GM12801 (cell line): Measurements from ENCODE around the gene NUP93.

Experiments
- TF ChIP-seq, protein P1 (sequence below): IDR thresholded peaks from one replicate; pipeline ENCODE4 v1.5.1; 2011; ENCODE audit warnings: control low read depth; ENCODE audit not compliant: insufficient read length; ENCODE audit errors: extremely low read depth

Gene NUP93

DNA sequence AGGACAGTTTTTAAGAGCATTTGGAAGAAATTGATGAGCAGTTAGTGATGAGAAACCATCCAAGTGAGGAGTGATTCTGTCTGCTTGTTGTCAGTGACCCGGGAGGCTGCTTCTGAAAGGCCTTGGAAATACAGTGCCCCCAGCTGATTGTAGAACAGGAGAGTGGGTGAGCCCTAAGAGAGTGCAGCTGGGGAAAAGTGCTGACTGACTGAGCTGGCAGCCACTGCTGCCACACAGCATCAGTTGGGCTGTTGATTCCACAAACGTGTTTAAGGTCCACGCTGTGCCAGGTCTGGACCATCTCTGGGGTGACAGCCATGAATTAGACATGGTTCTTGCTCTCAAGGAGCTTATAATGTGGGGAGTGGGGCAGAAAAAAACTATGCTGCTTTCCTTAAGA lies 18.9 kb downstream of the NUP93 start:
- TF ChIP-seq, protein P1, sequence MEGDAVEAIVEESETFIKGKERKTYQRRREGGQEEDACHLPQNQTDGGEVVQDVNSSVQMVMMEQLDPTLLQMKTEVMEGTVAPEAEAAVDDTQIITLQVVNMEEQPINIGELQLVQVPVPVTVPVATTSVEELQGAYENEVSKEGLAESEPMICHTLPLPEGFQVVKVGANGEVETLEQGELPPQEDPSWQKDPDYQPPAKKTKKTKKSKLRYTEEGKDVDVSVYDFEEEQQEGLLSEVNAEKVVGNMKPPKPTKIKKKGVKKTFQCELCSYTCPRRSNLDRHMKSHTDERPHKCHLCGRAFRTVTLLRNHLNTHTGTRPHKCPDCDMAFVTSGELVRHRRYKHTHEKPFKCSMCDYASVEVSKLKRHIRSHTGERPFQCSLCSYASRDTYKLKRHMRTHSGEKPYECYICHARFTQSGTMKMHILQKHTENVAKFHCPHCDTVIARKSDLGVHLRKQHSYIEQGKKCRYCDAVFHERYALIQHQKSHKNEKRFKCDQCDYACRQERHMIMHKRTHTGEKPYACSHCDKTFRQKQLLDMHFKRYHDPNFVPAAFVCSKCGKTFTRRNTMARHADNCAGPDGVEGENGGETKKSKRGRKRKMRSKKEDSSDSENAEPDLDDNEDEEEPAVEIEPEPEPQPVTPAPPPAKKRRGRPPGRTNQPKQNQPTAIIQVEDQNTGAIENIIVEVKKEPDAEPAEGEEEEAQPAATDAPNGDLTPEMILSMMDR = no peak

DNA sequence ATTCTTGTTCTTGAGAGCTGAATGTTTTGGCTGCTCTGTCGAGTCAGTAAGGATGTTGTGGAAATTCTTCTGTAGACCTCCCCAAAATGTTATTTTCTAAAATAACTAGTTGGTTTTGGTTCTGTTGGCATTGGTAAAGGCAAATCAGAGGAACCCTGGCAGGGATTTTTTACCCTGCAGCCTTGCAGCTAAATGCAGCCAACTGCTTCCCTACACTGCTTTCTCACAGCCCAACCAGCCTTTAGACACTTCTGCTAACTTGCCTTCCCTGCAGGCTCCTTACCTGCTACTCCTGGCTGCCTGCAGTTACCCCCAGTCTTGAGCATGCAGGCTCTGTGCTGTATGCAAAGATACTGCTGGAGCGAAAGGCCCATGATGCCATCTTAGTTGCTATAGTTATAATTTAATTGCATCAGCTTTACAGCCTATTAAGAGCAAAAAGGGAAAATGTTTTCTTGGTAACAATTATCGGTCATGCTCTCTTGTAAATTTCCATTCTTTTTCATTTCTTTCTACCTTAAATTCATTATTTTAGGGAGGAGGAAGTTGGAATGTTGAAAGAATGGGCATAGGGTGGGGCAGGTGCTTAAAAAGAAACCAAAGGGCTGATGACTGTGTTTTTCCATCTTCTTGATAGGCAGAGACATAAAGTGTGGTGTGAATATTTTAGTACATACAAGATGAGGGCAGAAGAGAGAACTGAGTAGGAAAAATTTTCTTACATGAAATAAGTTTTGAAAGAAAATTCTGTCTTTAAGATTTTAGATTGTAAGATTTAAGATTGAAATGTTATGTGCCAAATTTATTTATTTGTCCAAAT lies 20.0 kb downstream of the NUP93 start:
- TF ChIP-seq, protein P1 = no peak

DNA sequence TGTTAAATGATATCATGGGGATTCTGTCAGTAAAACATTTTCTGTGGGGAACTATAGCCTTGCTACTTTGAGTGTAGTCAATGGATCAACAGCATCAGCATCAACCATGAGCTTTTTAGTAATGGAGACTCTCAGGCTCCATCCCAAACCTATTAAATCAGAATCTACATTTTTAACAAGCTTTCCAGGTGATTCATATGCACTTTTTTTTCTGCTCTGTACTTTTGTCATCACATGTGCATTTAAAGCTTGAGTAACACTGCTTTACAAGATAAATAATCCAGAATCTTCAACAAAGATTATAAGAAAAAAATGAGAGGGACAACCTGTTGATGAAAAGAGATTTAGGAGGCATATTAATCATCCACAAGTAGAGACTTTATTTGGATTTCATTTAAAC lies 23.5 kb downstream of the NUP93 start:
- TF ChIP-seq, protein P1 = no peak

DNA sequence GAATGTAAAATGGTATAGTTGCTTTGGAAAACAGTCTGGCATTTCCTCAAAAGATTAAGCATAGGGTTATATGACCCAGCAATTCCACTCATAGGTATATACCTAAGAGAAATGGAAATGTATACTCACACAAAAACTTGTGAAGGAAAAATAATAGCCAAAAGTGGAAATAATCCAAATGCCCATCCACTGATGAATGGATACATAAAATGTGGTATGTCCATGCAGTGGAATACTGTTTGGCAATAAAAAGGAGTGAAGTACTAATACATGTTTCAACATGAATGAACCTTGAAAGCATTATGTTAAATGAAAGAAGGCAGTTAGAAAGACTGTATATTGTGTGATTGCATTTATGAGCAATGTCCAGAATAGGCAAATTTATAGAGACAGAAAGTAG lies 25.1 kb downstream of the NUP93 start:
- TF ChIP-seq, protein P1 = no peak

DNA sequence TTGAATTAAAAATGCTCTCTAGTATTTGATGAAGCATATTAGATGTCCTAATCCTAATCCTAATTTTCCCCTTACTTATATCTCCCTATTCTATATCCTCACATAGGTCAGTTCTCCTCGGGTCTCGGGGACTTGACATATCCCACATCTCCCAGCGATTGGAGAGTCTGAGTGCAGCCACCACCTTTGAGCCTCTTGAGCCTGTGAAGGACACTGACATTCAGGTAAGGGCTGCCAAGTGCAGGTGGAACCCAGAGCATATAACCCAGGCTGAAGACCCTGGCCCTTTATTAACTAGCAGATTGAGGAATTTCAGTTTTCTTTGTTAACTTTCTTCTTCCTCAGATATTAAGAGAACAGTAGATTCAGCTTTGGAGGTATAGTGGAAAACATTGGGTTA lies 28.5 kb downstream of the NUP93 start:
- TF ChIP-seq, protein P1 = no peak

DNA sequence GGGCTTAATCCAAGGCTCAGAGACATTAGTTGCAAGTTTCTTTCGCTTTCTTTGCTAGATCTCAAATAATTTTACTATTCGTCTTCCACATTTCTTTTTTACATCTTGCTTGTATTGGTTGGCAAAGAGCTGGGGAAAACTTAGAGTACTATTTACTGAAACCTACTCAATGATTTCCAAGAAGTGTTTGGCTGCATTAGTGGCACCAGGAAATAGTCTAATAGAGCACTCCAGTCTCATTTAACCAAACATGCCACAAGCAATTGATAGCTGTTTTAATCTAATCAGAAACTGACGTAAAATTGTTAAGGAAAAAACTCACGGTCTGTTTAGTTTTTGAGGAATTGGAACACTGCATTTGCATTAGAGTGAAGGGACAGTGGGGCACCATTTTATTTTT lies 29.0 kb downstream of the NUP93 start:
- TF ChIP-seq, protein P1 = no peak

DNA sequence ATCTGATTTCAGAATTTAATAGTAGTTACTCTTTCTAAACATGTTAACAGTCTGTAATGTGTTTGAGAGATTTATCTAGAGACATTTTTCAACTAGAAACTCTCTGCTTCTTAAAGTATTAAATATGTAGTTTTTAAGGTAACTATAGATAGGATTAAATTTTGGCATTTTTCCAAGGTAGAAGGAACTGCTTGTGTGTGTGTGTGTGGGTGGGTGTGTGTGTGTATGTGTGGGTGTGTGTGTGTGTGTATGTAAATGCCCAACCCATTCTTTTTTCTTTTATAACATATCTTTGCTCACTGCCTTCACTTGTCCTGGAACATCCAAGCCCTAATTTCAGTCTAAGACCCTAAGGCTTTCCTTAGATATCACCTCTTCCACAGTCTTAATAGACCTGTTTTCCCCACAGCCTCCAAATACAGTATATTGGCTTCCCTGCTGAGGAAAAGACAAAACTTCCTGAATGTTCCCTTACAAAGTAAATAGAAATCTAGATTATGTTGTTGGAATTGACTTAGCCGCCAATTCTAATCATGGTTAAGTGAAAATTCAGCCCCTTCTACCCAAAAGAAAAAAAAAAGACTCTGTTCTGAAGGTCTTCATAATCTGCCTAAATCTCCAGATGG lies 33.5 kb downstream of the NUP93 start:
- TF ChIP-seq, protein P1 = no peak
